HG03442 (cell line): ENCODE results near the gene ATXN2.
"Not testable (repeated sequence)": the region's sequence is repeated elsewhere in the genome, so short reads cannot be mapped to it uniquely, and the experiment has no call there.

ENCODE experiments used
- ATAC-seq: cut with Tn5 transposase; IDR thresholded peaks from one replicate; pipeline ENCODE4 v1.9.1; 2021; ENCODE audit warnings: mild to moderate bottlenecking, moderate library complexity; ENCODE audit not compliant: unreplicated experiment

Gene ATXN2

DNA sequence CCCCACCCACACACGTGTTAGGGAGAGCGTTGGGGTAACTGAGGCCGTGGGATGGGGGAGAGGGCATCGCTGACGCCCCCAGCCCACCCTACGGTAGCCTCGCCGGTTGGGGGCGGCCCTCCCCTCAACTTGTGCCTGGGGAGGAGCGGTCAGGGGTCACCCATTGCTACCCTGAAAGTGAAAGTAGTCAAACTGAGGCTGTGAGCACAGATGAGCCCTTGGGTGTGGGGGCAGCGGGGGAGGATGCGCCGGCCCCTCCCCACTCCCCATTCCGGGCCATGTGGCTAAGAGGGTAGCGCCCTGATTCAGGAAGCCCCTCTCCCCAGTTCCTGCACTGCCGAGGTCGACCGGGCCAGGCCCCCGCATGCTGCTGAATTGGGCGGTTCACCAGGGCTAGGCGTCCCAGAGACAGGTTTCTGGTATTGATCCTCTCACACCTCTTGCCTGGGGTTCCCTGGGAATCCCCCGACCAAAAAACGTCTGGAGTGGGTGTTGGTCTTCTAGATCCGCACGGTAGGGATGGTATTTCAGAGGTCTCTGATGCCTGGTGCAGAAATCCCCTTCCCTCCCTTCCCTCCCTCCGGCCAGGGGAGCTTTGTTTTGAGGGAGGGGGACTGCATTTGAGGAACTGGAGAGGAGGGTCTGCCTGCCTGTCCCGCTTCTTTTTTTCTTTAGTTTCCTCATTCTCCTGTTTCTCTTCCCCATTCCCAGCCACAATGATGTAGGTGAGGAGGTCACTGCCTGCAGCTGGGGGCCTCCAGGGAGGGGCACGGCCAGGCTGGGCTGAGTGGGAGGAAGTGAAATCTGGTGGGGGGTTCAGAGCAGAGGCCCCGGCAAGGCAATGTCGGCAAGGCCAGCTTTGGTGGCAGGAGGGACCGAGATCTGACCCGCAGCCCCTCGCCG, 192.4 kb downstream of the ATXN2 start:
- no peak for ATAC-seq

DNA sequence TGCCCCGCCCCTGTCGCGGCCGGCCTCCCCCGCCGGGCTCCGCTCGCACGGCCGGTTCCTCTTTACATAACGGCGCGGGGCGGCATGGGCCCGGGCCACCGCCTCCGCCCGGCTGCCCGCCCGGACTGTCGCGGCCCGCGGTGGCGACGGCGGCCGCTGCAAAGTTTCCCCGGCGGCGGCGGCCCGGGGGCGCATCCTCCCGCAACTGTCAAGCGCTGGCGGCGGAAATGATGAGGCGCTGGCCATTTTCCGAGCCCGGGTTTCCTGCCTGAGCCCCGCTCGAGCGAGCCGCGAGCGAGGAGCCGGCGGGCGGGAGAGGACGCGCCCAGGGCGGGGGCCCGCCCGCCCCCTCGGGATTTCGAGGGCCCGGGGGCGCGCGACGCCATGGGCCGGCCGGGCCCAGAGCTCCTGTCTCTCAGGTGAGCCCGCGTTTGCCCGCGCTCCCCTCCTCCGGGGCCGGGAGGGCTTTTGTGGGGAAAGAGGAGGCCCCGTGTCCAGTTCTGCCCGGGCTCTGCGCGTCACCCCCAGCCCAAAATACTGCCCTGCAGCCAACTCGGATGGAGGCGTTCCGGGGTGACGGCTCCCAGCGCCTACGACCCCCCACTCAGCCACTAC, 193.1 kb downstream of the ATXN2 start, which contains the start of gene SH2B3:
TSS of gene SH2B3 (plus strand) at position 65 of the 615 bp plus-strand sequence. CDS start 12,223 bp downstream, outside the sequence.
- ATAC-seq: no peak

DNA sequence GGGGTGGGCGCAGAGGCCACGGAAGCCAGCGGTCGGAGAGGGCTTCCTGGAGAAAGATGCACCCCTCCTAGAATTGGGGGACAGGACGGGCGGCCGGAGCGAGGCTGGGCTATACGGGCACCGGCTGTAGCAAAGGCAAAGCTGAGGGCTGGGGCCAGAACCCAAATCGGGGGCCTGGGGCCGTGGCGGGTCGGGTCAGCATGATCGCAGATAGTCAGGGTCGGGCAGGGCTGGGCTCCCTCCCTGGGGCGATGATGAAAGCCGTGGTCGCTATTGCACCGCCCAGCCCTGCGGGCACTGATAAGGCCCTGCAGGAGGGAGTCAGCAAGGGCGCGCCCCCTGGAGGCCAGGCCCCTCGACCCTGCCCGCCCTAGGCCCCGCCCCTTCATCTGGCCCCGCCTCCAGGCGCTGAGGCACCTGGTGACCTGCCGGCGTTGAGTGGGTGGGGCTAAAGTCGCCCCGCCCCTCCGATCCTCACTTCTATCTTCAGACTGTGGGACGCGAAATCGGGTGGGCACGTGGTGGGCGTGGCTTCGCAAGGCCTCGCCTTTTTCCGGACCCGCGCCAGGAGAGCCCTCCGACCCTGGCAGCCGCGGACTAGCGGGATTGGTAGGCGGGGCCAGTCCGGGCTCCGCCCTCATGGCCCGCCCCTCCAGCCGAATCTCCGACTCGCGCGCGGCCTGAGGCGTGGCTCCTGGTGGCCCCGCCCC, 193.8 kb downstream of the ATXN2 start:
- peak; percentile 55 for ATAC-seq

- peak; percentile 4 for ATAC-seq
These were observed 194.6 kb downstream of the ATXN2 start for GRCh38 chr12:111404362-111405148.

GRCh38 chr12:111402490-111402824, 196.7 kb downstream of the ATXN2 start:
- not testable (repeated sequence) for ATAC-seq
